Pulmonary artery endothelial cell (primary cell): Measurements from ENCODE around the gene HPGDS. TPM values are rescaled to one million over a fixed set of nuclear protein-coding genes. Genes with fewer than 3 reads are reported as not detected.
"Not testable (repeated sequence)": the region's sequence is repeated elsewhere in the genome, so short reads cannot be mapped to it uniquely, and the experiment has no call there.

Experiments
- DNase-seq: peaks from one replicate; pipeline ENCODE4 v3.0.0-alpha.2; 2011; ENCODE audit warnings: low read depth, low spot score
- total RNA-seq: library from RNA; depleted of rRNA; stranded (reverse); fragments of >200 nt; gene quantifications from 2 replicates; pipeline ENCODE4 v1.2.3, GENCODE V29; 2014

The HPGDS gene
- total RNA-seq, 1 donor from 2014 or later = not detected

DNA sequence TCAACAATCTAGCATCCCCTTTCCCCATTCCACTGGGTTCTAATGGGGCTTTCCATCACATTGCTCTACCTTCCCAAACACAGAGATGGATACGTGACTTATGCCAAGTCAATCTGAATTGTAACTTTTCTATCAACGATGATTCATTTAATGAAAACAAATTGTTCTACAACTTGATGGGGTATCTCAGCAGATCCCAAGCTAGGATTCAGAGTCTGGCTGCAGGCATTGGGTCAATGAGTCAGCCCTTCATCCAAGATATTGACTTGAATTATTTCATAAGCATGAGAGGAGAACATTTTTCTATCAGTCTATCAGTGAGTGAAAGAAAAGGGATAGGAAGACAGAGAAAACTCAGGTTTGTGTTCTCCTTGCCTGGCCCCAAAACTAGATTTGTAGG, 15.0 kb upstream of the HPGDS start:
- no peak for DNase-seq

DNA sequence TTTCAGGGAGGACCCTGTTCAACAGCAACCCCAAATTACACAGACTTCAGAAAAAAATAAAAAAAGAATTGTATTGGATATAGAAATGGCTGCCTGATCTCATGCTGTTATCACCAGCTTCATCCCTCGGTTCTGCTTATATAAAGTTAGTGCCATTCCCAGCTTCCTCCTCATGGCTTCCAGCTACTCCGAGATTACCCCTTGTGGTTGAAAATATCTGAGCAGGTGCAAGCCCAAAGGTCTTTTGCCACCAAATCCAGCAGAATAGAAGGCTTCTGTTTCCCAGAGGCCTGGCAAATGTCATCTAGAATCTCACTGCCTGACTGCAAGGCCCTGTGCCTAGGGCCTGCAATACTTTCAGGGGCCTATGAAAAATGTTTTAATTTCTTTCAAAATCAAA, 13.8 kb upstream of the HPGDS start:
- no peak for DNase-seq

- DNase-seq = no peak
These were observed 11.8 kb upstream of the HPGDS start for GRCh38 chr4:94354474-94354896.

DNA sequence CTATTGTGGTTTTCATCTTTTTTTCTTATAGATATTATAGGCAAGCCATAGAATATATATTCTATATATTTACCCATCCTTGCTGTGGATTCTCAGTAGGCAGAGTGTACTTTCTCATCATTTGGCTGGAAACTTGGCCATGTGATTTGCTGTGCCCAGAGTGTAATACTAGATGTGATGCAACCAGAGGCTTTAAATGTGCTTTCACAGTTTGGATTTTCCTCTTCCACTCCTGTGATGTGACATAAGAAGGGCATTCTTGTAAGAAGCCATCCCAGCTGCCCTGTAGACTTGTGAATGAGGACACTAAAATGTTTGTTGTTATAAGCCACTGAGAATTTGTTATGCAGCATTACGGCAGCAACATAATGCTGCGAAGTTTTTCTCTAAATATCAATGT, 10.4 kb upstream of the HPGDS start:
- DNase-seq = no peak

DNA sequence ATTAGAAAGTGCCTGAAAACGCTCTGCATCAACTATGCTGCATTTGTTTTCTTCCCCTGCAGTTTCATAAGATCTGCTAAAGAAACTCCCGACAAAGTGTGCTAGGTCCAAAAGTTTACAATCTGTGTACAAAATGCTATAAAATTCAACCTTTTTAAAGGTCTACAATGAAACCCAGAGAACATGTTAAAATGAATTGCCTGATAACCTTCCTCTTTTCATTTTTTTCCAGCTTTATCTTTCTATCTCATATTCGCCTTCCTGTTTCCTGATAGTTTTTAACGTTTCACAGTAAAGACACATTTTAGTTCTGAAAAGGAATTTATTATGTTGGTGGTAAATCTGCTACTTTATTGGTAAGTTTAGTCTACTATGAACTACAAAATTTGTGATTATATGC, 9.5 kb upstream of the HPGDS start:
- DNase-seq = no peak

DNA sequence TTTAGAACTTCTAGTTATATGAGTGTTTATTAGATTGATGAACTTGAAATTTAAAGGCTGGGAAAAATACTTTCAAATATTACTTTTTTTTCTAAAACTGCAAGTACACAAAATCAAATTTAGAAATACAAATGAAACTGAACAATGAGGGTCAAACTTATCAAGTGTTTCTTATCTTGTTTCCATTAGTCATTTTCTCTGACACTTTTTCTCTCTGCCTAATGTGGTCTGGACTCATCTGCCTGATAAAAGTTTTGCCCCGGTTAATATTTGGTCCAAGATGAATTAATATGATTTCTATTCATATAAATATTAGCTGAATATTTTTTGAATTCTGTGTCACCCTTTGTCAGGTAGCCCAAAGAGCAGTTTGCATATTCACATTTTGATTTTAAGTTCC, 8.7 kb upstream of the HPGDS start:
- no peak for DNase-seq

GRCh38 chr4:94350095-94350494, 7.5 kb upstream of the HPGDS start:
- no peak for DNase-seq

- DNase-seq = no peak
These were observed 6.6 kb upstream of the HPGDS start for GRCh38 chr4:94349193-94349592.

- no peak for DNase-seq
These were observed 6.0 kb upstream of the HPGDS start for GRCh38 chr4:94348666-94349065.

DNA sequence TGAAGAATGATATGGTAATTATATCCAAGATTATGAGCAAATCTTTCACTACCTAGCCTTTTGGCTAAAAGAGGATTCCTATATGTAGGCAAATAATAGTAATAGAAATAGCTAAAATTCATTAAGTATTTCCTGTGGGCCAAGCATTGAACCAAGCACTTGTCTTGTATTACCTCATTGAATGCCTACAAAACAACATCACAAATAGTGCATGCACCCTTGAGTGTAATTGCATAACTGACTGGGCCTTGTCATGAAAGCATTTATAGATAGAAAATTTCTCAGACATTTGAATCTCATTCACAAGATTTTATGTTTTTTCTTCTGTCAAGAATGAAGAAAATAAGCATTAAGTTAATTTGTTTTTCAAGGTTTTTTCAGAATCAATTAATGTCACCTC, 3.9 kb upstream of the HPGDS start:
- DNase-seq = no peak

- DNase-seq = no peak
These were observed 3.3 kb upstream of the HPGDS start for GRCh38 chr4:94345969-94346368.

DNA sequence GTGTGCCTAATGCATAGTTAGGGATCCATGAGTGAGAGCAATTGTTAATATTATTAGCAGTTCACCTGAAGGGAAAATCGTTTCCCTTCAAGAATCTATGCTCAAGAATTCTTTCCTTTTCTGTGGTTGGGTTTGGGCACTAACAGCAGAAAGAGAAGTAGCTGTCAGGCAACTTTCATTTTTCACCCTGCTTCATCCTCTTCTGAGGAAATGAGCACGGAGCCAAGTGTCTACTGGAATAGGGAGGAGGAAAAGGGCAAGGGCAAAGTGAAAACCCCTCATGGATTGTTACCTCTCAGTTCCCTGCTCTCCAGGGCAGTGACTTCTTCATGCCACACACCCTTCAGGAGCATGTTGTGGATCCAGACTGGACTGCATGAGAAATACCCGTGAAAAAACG, 2.6 kb upstream of the HPGDS start:
- no peak for DNase-seq

GRCh38 chr4:94344457-94344856, 1.8 kb upstream of the HPGDS start:
- no peak for DNase-seq

DNA sequence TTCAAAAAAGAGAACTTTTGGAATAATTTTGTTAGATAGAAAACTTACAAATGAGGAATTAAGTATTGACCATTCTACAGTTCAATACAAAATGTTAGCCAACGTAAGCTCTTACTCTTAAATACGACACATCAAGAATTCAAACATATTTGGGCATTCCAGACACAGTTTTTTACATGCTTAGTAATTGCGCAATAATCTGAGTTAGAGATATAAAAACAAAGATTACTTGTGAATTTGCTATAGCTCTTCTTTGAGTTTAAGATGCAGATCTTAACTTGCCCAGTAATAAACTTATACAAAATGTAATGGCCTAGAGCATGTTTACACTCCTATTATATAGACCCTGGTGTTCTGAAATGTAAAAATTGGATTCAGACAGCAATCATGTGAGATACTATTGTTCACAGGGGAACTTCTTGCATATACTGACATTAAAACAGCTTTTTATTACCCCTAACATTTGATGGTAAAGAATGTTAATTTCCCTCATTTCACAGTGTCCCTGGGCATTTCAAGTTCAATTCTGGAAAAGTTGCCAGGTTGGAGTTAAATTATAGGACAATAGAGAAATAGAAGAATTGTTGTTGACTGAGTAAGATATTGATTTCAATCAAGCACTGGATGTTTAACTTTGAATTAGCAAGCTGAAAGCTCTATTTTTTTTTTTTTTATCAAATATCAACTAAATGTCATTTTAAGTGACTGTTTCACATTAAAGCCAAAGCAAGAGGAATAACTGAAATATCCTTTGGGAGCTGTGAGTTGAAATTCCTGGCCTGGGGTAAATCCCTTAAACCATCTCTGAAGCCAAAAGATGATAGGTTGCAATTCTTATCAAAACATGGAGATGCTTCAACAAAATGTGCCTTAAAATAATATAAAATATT, 910 bp downstream of the HPGDS start:
- DNase-seq = no peak

GRCh38 chr4:94339779-94340178, 2.9 kb downstream of the HPGDS start:
- DNase-seq = no peak

- no peak for DNase-seq
These were observed 3.8 kb downstream of the HPGDS start for GRCh38 chr4:94338681-94339351.

- not testable (repeated sequence) for DNase-seq
These were observed 5.8 kb downstream of the HPGDS start for GRCh38 chr4:94336791-94337190.

- DNase-seq = no peak
These were observed 6.3 kb downstream of the HPGDS start for GRCh38 chr4:94336303-94336702.

DNA sequence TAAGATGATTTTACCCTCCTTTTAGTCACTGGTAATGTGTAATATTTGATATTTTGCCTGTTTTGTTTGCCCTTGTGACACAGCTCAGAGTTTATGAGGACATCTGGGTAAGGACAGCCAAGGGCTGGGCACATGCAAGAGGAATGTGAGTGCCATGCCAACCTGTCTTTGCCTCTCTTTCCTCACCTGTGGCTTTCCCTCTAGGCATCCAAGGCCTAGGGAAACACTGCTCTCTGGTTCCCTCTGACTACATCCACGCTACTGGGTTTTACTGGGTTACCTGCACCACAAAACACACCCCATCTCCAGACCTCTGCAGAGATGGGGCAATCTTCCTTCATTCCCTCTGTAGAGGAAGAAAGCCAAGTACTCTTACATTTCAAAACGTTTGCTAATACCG, 7.7 kb downstream of the HPGDS start:
- no peak for DNase-seq

GRCh38 chr4:94334476-94334875, 8.2 kb downstream of the HPGDS start:
- DNase-seq = no peak

DNA sequence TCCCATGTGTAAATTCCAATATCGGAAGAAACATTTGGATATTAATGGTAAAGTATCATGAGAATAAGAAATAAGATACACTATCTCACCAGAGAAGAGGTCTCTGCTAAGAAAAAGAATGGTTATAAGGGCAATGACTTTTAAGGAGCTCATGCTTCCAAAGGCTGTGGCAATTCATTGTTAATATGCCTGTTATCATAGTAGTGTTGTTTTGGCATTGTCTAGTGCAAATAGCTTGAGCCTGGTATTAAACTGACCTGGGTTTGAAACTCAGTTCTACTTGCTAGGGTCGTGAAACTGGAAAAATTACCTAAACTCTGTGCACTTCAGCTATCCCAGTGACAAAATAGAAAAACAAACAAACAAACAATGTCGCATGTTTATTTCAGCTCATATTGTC, 8.8 kb downstream of the HPGDS start:
- DNase-seq = no peak

- no peak for DNase-seq
These were observed 9.5 kb downstream of the HPGDS start for GRCh38 chr4:94332983-94333590.

DNA sequence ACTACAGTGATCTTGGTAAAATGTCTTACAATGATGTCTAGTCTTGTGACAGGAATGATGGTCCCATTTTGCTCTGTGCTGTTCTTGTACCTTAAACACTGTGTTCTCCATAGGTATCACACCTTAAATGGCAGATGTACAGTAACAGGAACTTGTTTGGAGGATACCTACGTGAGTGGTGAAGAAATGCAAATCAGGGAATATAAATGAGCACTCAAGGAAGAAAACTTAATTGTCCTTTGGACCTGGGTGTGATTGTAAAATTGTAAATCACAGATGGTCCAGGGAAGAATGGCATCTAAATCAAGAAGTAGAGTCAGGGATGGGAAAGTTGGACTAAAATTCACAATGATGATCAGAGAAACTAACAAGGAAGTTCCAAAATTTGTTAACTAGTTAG, 12.7 kb downstream of the HPGDS start:
- DNase-seq = no peak
